ENCODE results near the gene GP1BB. TPM values are rescaled to one million over a fixed set of nuclear protein-coding genes. Genes with fewer than 3 reads are reported as not detected.

GP1BB gene
- polyA plus RNA-seq, 2 of the 4 experiments (the other 2 are of a cell fraction), result 0.06 to 0.48 TPM

- TF ChIP-seq PHF8 (IDR thresholded peaks at IDR 0.05; ENCODE audit: borderline replicate concordance, low read depth) (no peak), ZFP36 (IDR thresholded peaks at IDR 0.05; ENCODE audit: borderline replicate concordance, partially characterized antibody) (no peak), MAFK (IDR thresholded peaks at IDR 0.05; ENCODE audit: partially characterized antibody) (no peak), EP300 (IDR thresholded peaks at IDR 0.05) (no peak), RNF2 (IDR thresholded peaks at IDR 0.05; ENCODE audit: borderline replicate concordance, low read depth) (no peak), RAD21 (conservative IDR thresholded peaks at IDR 0.05 in 1 of 2, IDR thresholded peaks at IDR 0.05 in 1 of 2) (no peak), HOXB5 (CRISPR knock-in tag; IDR thresholded peaks at IDR 0.05) (no peak), FOSB (CRISPR knock-in tag; IDR thresholded peaks at IDR 0.05) (no peak), E2F6 (IDR thresholded peaks at IDR 0.05; ENCODE audit: borderline replicate concordance, low read depth) (no peak), MYC (IDR thresholded peaks at IDR 0.05; ENCODE audit: borderline replicate concordance, low read length) (no peak), NR3C1 (IDR thresholded peaks at IDR 0.05) (no peak), HEYL (CRISPR knock-in tag; IDR thresholded peaks at IDR 0.05) (no peak), KDM5A (IDR thresholded peaks at IDR 0.05) (no peak), RARB (CRISPR knock-in tag; IDR thresholded peaks at IDR 0.05) (no peak), CTCF (IDR thresholded peaks at IDR 0.05) (no peak)
- FAIRE-seq (no peak), DNase-seq (ENCODE audit: low read depth in 1 of 2, low spot score in 1 of 2) (no peak), ATAC-seq (no peak)
- no peak overlapping the region for H3K27ac ChIP-seq
- H3K4me2 ChIP-seq, result no peak overlapping the region
- POLR2A ChIA-PET, result no interaction called here
- WGBS (ENCODE audit: missing lambda C conversion rate), result 96% methylated on average over 3 of the region's 17 CpGs
- H3K4me3 ChIP-seq, result no peak overlapping the region
- CTCF ChIA-PET, result interaction anchor here (0.8 to 2.8 kb wide), 3 partner anchors 9 to 146 kb away, joined by 3 to 11 read pairs (median 5); no protein-coding TSS in a partner anchor
- no peaks in the 10 kb centered on the region; the same call in 2 of the 3 replicates for H3K4me1 ChIP-seq
- H3K9me3 ChIP-seq, result no peaks in the 10 kb centered on the region
Observed at GRCh38 chr22:19764299-19764593, 40.9 kb downstream of the GP1BB start.

GRCh38 chr22:19764636-19765476, 41.5 kb downstream of the GP1BB start:
- Histone ChIP-seq H3K27ac (no peak overlapping the region), H3K4me3 (no peak overlapping the region), H3K4me2 (no peak overlapping the region), H3K9me3 (no peaks in the 10 kb centered on the region), H3K4me1 (no peaks in the 10 kb centered on the region; the same call in 2 of the 3 replicates)
- ChIA-PET CTCF (interaction anchor here (0.8 to 2.8 kb wide), 4 partner anchors 8 to 146 kb away, joined by 3 to 11 read pairs (median 4); no protein-coding TSS in a partner anchor), POLR2A (no interaction called here)
- FAIRE-seq, result no peak
- no peak for DNase-seq (ENCODE audit: low read depth in 1 of 2, low spot score in 1 of 2)
- ATAC-seq, result no peak
- no peak for TF ChIP-seq NFE2L2 (conservative IDR thresholded peaks at IDR 0.05; ENCODE audit: low read length)
- no peak for TF ChIP-seq NR3C1 (IDR thresholded peaks at IDR 0.05)
- TF ChIP-seq MYC (IDR thresholded peaks at IDR 0.05; ENCODE audit: borderline replicate concordance, low read length), result no peak
- no peak for TF ChIP-seq POLR2A (IDR thresholded peaks at IDR 0.05; ENCODE audit: low read length)
- TF ChIP-seq CHD4 (IDR thresholded peaks at IDR 0.05; ENCODE audit: borderline replicate concordance), result no peak
- no peak for TF ChIP-seq EP300 (IDR thresholded peaks at IDR 0.05)
- no peak for TF ChIP-seq RAD21 (conservative IDR thresholded peaks at IDR 0.05 in 1 of 2, IDR thresholded peaks at IDR 0.05 in 1 of 2)
- WGBS (ENCODE audit: missing lambda C conversion rate), result 94% methylated on average over 24 of the region's 25 CpGs

- no peak overlapping the region for H3K4me3 ChIP-seq
- POLR2A ChIA-PET, result no interaction called here
- CTCF ChIA-PET, result interaction anchor here (1.0 kb wide), 1 partner anchor 33 kb away, joined by 3 read pairs; no protein-coding TSS in a partner anchor
- DNase-seq (ENCODE audit: low read depth in 1 of 2, low spot score in 1 of 2) (no peak), ATAC-seq (no peak), FAIRE-seq (no peak)
- WGBS (ENCODE audit: missing lambda C conversion rate), result 97% methylated on average over 24 of the region's 83 CpGs
- H3K4me2 ChIP-seq, result no peak overlapping the region
- H3K27ac ChIP-seq, result no peak overlapping the region
- no peaks in the 10 kb centered on the region; the same call in 2 of the 3 replicates for H3K4me1 ChIP-seq
- no peaks in the 10 kb centered on the region for H3K9me3 ChIP-seq
- TF ChIP-seq TFCP2L1 (CRISPR knock-in tag; IDR thresholded peaks at IDR 0.05) (no peak), CBX2 (IDR thresholded peaks at IDR 0.05; ENCODE audit: borderline replicate concordance, low read depth) (no peak), ZFP36 (IDR thresholded peaks at IDR 0.05; ENCODE audit: borderline replicate concordance, partially characterized antibody) (no peak), EP300 (IDR thresholded peaks at IDR 0.05) (no peak), SMC3 (IDR thresholded peaks at IDR 0.05) (no peak), RCOR1 (IDR thresholded peaks at IDR 0.05; ENCODE audit: low read depth, low read length) (no peak), RAD21 (conservative IDR thresholded peaks at IDR 0.05 in 1 of 2, IDR thresholded peaks at IDR 0.05 in 1 of 2) (no peak), RFX5 (IDR thresholded peaks at IDR 0.05) (no peak), FOSB (CRISPR knock-in tag; IDR thresholded peaks at IDR 0.05) (no peak), KDM1A (IDR thresholded peaks at IDR 0.05; ENCODE audit: low read depth) (no peak), MAZ (IDR thresholded peaks at IDR 0.05; ENCODE audit: borderline replicate concordance, low read depth, low read length) (no peak), ESRRA (IDR thresholded peaks at IDR 0.05; ENCODE audit: borderline replicate concordance, low read length) (no peak)
- TF ChIP-seq, protein P1, sequence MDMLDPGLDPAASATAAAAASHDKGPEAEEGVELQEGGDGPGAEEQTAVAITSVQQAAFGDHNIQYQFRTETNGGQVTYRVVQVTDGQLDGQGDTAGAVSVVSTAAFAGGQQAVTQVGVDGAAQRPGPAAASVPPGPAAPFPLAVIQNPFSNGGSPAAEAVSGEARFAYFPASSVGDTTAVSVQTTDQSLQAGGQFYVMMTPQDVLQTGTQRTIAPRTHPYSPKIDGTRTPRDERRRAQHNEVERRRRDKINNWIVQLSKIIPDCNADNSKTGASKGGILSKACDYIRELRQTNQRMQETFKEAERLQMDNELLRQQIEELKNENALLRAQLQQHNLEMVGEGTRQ (IDR thresholded peaks at IDR 0.05), result no peak
- TF ChIP-seq, protein P2, sequence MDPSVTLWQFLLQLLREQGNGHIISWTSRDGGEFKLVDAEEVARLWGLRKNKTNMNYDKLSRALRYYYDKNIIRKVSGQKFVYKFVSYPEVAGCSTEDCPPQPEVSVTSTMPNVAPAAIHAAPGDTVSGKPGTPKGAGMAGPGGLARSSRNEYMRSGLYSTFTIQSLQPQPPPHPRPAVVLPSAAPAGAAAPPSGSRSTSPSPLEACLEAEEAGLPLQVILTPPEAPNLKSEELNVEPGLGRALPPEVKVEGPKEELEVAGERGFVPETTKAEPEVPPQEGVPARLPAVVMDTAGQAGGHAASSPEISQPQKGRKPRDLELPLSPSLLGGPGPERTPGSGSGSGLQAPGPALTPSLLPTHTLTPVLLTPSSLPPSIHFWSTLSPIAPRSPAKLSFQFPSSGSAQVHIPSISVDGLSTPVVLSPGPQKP (IDR thresholded peaks at IDR 0.05; ENCODE audit: low read depth, low read length), result no peak
Observed at GRCh38 chr22:19765477-19766239, 42.3 kb downstream of the GP1BB start.

Measured in A549 (cell line).